Measurements from ENCODE around the gene SMURF1.

The SMURF1 gene

GRCh38 chr7:99076615-99077014 is 67.3 kb downstream of the SMURF1 start (continued):
- no peak for TF ChIP-seq SNAI2 (CRISPR knock-in tag; IDR thresholded peaks at IDR 0.05)

GRCh38 chr7:99073839-99074446 is 70.0 kb downstream of the SMURF1 start:
- TF ChIP-seq ARNTL (CRISPR knock-in tag; IDR thresholded peaks at IDR 0.05; ENCODE audit: borderline replicate concordance, low read depth) (no peak), RARB (CRISPR knock-in tag; IDR thresholded peaks at IDR 0.05) (no peak), TCF4 (CRISPR knock-in tag; IDR thresholded peaks at IDR 0.05; ENCODE audit: borderline replicate concordance) (no peak), SNAI2 (CRISPR knock-in tag; IDR thresholded peaks at IDR 0.05) (no peak), GLIS3 (CRISPR knock-in tag; IDR thresholded peaks at IDR 0.05) (no peak), ZNF565 (CRISPR knock-in tag; conservative IDR thresholded peaks at IDR 0.05; ENCODE audit: low read depth) (no peak), BACH2 (CRISPR knock-in tag; IDR thresholded peaks at IDR 0.05; ENCODE audit: borderline replicate concordance) (no peak), POU6F1 (CRISPR knock-in tag; IDR thresholded peaks at IDR 0.05; ENCODE audit: borderline replicate concordance, low read depth) (no peak), PATZ1 (CRISPR knock-in tag; IDR thresholded peaks at IDR 0.05; ENCODE audit: borderline replicate concordance) (no peak), OSR1 (CRISPR knock-in tag; IDR thresholded peaks at IDR 0.05) (no peak), TSHZ2 (CRISPR knock-in tag; IDR thresholded peaks at IDR 0.05) (no peak), CSDC2 (CRISPR knock-in tag; IDR thresholded peaks at IDR 0.05) (no peak), ZC3H10 (CRISPR knock-in tag; IDR thresholded peaks at IDR 0.05) (no peak), CSRNP3 (CRISPR knock-in tag; IDR thresholded peaks at IDR 0.05) (no peak), PPARA (CRISPR knock-in tag; IDR thresholded peaks at IDR 0.05; ENCODE audit: borderline replicate concordance) (no peak), TOX (CRISPR knock-in tag; IDR thresholded peaks at IDR 0.05; ENCODE audit: borderline replicate concordance) (no peak), ESRRG (CRISPR knock-in tag; IDR thresholded peaks at IDR 0.05) (no peak), ZNF70 (CRISPR knock-in tag; IDR thresholded peaks at IDR 0.05) (no peak)
- ATAC-seq, result no peak

- TF ChIP-seq CSDC2 (CRISPR knock-in tag; IDR thresholded peaks at IDR 0.05) (no peak), ZFP30 (CRISPR knock-in tag; IDR thresholded peaks at IDR 0.05) (no peak), TCF4 (CRISPR knock-in tag; IDR thresholded peaks at IDR 0.05; ENCODE audit: borderline replicate concordance) (no peak), SNAI2 (CRISPR knock-in tag; IDR thresholded peaks at IDR 0.05) (no peak), ISL1 (CRISPR knock-in tag; IDR thresholded peaks at IDR 0.05) (no peak), ZNF70 (CRISPR knock-in tag; IDR thresholded peaks at IDR 0.05) (no peak), TSHZ2 (CRISPR knock-in tag; IDR thresholded peaks at IDR 0.05) (no peak), ZNF565 (CRISPR knock-in tag; conservative IDR thresholded peaks at IDR 0.05; ENCODE audit: low read depth) (no peak), OSR1 (CRISPR knock-in tag; IDR thresholded peaks at IDR 0.05) (no peak), PATZ1 (CRISPR knock-in tag; IDR thresholded peaks at IDR 0.05; ENCODE audit: borderline replicate concordance) (no peak), PPARA (CRISPR knock-in tag; IDR thresholded peaks at IDR 0.05; ENCODE audit: borderline replicate concordance) (no peak), RARB (CRISPR knock-in tag; IDR thresholded peaks at IDR 0.05) (no peak), ARNTL (CRISPR knock-in tag; IDR thresholded peaks at IDR 0.05; ENCODE audit: borderline replicate concordance, low read depth) (no peak), ZC3H10 (CRISPR knock-in tag; IDR thresholded peaks at IDR 0.05) (no peak), ZNF8 (CRISPR knock-in tag; IDR thresholded peaks at IDR 0.05) (no peak), POU6F1 (CRISPR knock-in tag; IDR thresholded peaks at IDR 0.05; ENCODE audit: borderline replicate concordance, low read depth) (no peak), BACH2 (CRISPR knock-in tag; IDR thresholded peaks at IDR 0.05; ENCODE audit: borderline replicate concordance) (no peak)
- no peak for ATAC-seq
Observed at GRCh38 chr7:99072126-99072525, 71.8 kb downstream of the SMURF1 start.
